K562 (cell line): ENCODE measurements around the gene ATP2A1. TPM values are rescaled to one million over a fixed set of nuclear protein-coding genes. Genes with fewer than 3 reads are reported as not detected.

ENCODE experiments used
- ATAC-seq: fragments of 200-7000 bp; cut with Tn5 transposase; 3 replicates; pipeline ENCODE4 v1.9.1; 2020; ENCODE audit warnings: moderate library complexity
- BruUV-seq: library from RNA; stranded (reverse); fragments of 400-500 nt; replicated peaks from 2 replicates; lab custom pipeline; 2021; lab: Mats Ljungman, UMichigan
- CTCF ChIA-PET: fragments of 300-600 bp; formaldehyde crosslinking; extraction: SDS; loops from one replicate; lab custom pipeline; 2021; ENCODE audit warnings: low intra/inter-chr PET ratio; lab: Yijun Ruan, JAX
- POLR2A ChIA-PET: fragments of 300-600, 350-650 bp; sonication (Branson Sonifier 250); formaldehyde crosslinking; extraction: SDS; loops from one replicate; lab custom pipeline; 2021; ENCODE audit warnings: antibody characterized with exemption, inconsistent platforms; lab: Yijun Ruan, JAX
- DNase-seq, 4 experiments: peaks; one replicate each; pipeline versions ENCODE4 v3.0.0 to v3.0.0-alpha.2; 2011 to 2018; ENCODE audit warnings: low spot score in 3 of 4, mixed read lengths in 3 of 4; ENCODE audit errors: extremely low read depth in 1 of 4
- FAIRE-seq: peaks from 2 replicates; lab custom pipeline; 2011; peaks lifted over from hg19 to GRCh38; lab: Jason Lieb, UNC
- H2AFZ ChIP-seq: 2 replicates; pipeline ENCODE4 v1.6.0; 2011; ENCODE audit warnings: low read depth, low read length, control low read depth, inconsistent platforms
- H3K27ac ChIP-seq: fragments of 200-600 bp; 3 replicates; pipeline ENCODE4 v1.8.0; 2011; ENCODE audit warnings: low read depth, mild to moderate bottlenecking, control low read depth, inconsistent platforms, low read length, moderate library complexity, mixed read lengths; ENCODE audit errors: extremely low read depth
- H3K27me3 ChIP-seq, 2 experiments: fragments of 300-600 bp in 1 of 2; 2 replicates in 1 of 2; 3 replicates in 1 of 2; pipeline versions ENCODE4 v1.6.0 to v1.8.0; 2011; ENCODE audit warnings: inconsistent platforms in 2 of 2, low read length in 2 of 2, mild to moderate bottlenecking in 1 of 2, mixed read lengths in 1 of 2, moderate library complexity in 1 of 2; ENCODE audit not compliant: control insufficient read depth in 2 of 2, insufficient read depth in 2 of 2
- H3K36me3 ChIP-seq: fragments of 300-600 bp; 3 replicates; pipeline ENCODE4 v1.8.0; 2011; ENCODE audit warnings: mild to moderate bottlenecking, low read length, inconsistent platforms; ENCODE audit not compliant: control insufficient read depth, insufficient read depth
- H3K4me1 ChIP-seq, 2 experiments: fragments of 200-600 bp in 1 of 2; replicated peaks in 1 of 2; 2 replicates in 1 of 2; 3 replicates in 1 of 2; pipeline versions ENCODE4 v1.5.1 to v1.8.0; 2011; ENCODE audit warnings: inconsistent platforms in 2 of 2, low read length in 2 of 2, mild to moderate bottlenecking in 1 of 2, mixed read lengths in 1 of 2, moderate library complexity in 1 of 2; ENCODE audit not compliant: control insufficient read depth in 2 of 2, insufficient read depth in 2 of 2
- H3K4me2 ChIP-seq: 2 replicates; pipeline ENCODE4 v1.6.1; 2011; ENCODE audit warnings: low read length, control low read depth, inconsistent platforms, mixed read lengths; ENCODE audit not compliant: insufficient read depth
- H3K4me3 ChIP-seq: fragments of 200-600 bp; sonication (generic), shearing (Covaris generic); 2 replicates; pipeline ENCODE4 v1.5.1; 2016; ENCODE audit warnings: control low read depth, inconsistent platforms
- H3K79me2 ChIP-seq: fragments of 200-600 bp; 3 replicates; pipeline ENCODE4 v1.8.0; 2011; ENCODE audit warnings: low read length, inconsistent platforms; ENCODE audit not compliant: control insufficient read depth, insufficient read depth
- H3K9ac ChIP-seq, 2 experiments: 2 replicates each; pipeline versions ENCODE4 v1.6.0 to v1.6.1; 2011; ENCODE audit warnings: low read depth in 2 of 2, low read length in 2 of 2, control low read depth in 1 of 2, inconsistent platforms in 1 of 2, mild to moderate bottlenecking in 1 of 2, mixed read lengths in 1 of 2; ENCODE audit not compliant: insufficient read depth in 1 of 2
- H3K9me1 ChIP-seq: one replicate; pipeline ENCODE4 v1.6.0; 2011; ENCODE audit warnings: inconsistent platforms, mild to moderate bottlenecking, low read length, moderate library complexity; ENCODE audit not compliant: control insufficient read depth, insufficient read depth
- H3K9me3 ChIP-seq: replicated peaks from 2 replicates; pipeline ENCODE4 v1.5.1; 2011; ENCODE audit warnings: low read depth, low read length, inconsistent platforms; ENCODE audit not compliant: control insufficient read depth, insufficient read depth
- H4K20me1 ChIP-seq: replicated peaks from 2 replicates; pipeline ENCODE4 v1.6.1; 2011; ENCODE audit warnings: low read length, inconsistent platforms, mixed read lengths; ENCODE audit not compliant: control insufficient read depth, insufficient read depth
- BCOR ChIP-seq: fragments of 450-650 bp; IDR thresholded peaks from 2 replicates; pipeline ENCODE4 v1.6.1; 2016
- CC2D1A ChIP-seq: fragments of 450-650 bp; IDR thresholded peaks from 2 replicates; pipeline ENCODE4 v1.6.1; 2017; ENCODE audit warnings: mild to moderate bottlenecking
- CEBPB ChIP-seq: fragments of 450-650 bp; IDR thresholded peaks from 2 replicates; pipeline ENCODE4 v1.6.1; 2016; ENCODE audit warnings: missing genetic modification characterization, missing compliant biosample characterization
- HNRNPUL1 ChIP-seq: fragments of 200-400 bp; formaldehyde crosslinking; IDR thresholded peaks from 2 replicates; pipeline ENCODE4 v1.6.1; 2017; ENCODE audit warnings: low read length
- ILK ChIP-seq: fragments of 450-650 bp; IDR thresholded peaks from 2 replicates; pipeline ENCODE4 v1.6.1; 2016; ENCODE audit warnings: missing genetic modification characterization, low read depth, mild to moderate bottlenecking, missing compliant biosample characterization, moderate library complexity, borderline replicate concordance
- NELFE ChIP-seq: IDR thresholded peaks from 2 replicates; pipeline ENCODE4 v1.6.1; 2011; ENCODE audit warnings: mild to moderate bottlenecking; ENCODE audit not compliant: insufficient read depth, insufficient read length
- POLR2AphosphoS2 ChIP-seq: IDR thresholded peaks from 2 replicates; pipeline ENCODE4 v1.6.1; 2012; ENCODE audit warnings: low read length, improper control_type of control experiment
- POLR2AphosphoS5 ChIP-seq: IDR thresholded peaks from 2 replicates; pipeline ENCODE4 v1.6.1; 2011; ENCODE audit warnings: mild to moderate bottlenecking, low read depth, low read length, moderate library complexity; ENCODE audit not compliant: control insufficient read depth, insufficient read depth
- POLR2H ChIP-seq: IDR thresholded peaks from 2 replicates; pipeline ENCODE4 v1.6.1; 2016; ENCODE audit warnings: missing genetic modification characterization, low read depth, mild to moderate bottlenecking, control low read depth, missing compliant biosample characterization, moderate library complexity
- RBFOX2 ChIP-seq: fragments of 200-400 bp; formaldehyde crosslinking; IDR thresholded peaks from 2 replicates; pipeline ENCODE4 v1.6.1; 2017; ENCODE audit warnings: low read depth, mild to moderate bottlenecking, low read length, moderate library complexity
- SETDB1 ChIP-seq: IDR thresholded peaks from one replicate; pipeline ENCODE4 v1.6.1; 2012; ENCODE audit warnings: low read length, control low read depth, inconsistent platforms
- TAF15 ChIP-seq: fragments of 200-400 bp; formaldehyde crosslinking; IDR thresholded peaks from 2 replicates; pipeline ENCODE4 v1.6.1; 2017; ENCODE audit warnings: mild to moderate bottlenecking, low read depth, low read length, moderate library complexity
- TCFL5 ChIP-seq: fragments of 250-450 bp; sonication (Bioruptor Pico); conservative IDR thresholded peaks from 2 replicates; pipeline ENCODE4 v1.6.1; 2021; ENCODE audit warnings: mild to moderate bottlenecking, moderate library complexity, matching md5 sums
- ZNF175 ChIP-seq: fragments of 200-800 bp; sonication (Bioruptor generic); IDR thresholded peaks from 2 replicates; pipeline ENCODE4 v1.6.1; 2016; ENCODE audit warnings: low read depth, mild to moderate bottlenecking, missing genetic modification characterization, missing compliant biosample characterization
- ZNF785 ChIP-seq: fragments of 250-450 bp; sonication (Bioruptor Pico); IDR thresholded peaks from 2 replicates; pipeline ENCODE4 v1.4.0; 2020; ENCODE audit warnings: mild to moderate bottlenecking
- WGBS: fragments of 100-300 bp; shearing (Covaris generic); methylation state at CpG from one replicate; pipeline ENCODE4 v1.1.6; 2016; ENCODE audit warnings: low coverage, mixed read lengths; ENCODE audit not compliant: insufficient coverage; ENCODE audit errors: missing lambda C conversion rate; 5-methylcytosine and 5-hydroxymethylcytosine counted together
- in situ Hi-C: fragments of 300-500 bp; cut with MboI; formaldehyde crosslinking; loops from 4 replicates; pipeline ENCODE4 v1.15.0; 2018; ENCODE audit warnings: inconsistent platforms, mixed read lengths
- intact Hi-C: fragments of 100-400 bp; cut with micrococcal nuclease; formaldehyde crosslinking; loops from 2 replicates; pipeline ENCODE4 v1.14.2; 2022
- polyA plus RNA-seq, 8 experiments: library from polyadenylated mRNA; depleted of rRNA in 4 of 8; stranded (reverse) in 5 of 8; unstranded in 3 of 8; fragments of >200 nt; fragmentation: Nextera tagmentation in 2 of 8; fragmentation: Illumina TruSeq in 1 of 8; extraction: Ambion mirVana in 2 of 8; extraction: Trizol in 1 of 8; gene quantifications; 2 replicates each; pipeline versions ENCODE4 v1.2.1 to v1.2.3, GENCODE V29; 2011 to 2014; ENCODE audit warnings: inconsistent platforms in 1 of 8, missing spikeins in 1 of 8
- total RNA-seq, 7 experiments: library from RNA; depleted of rRNA in 6 of 7; stranded (reverse); fragments of >200 nt in 6 of 7; fragmentation: Illumina TruSeq in 2 of 7; extraction: Trizol in 2 of 7; gene quantifications; 2 replicates each; pipeline versions ENCODE4 v1.2.1 to v1.2.3, GENCODE V29; 2011 to 2021; ENCODE audit warnings: low replicate concordance in 1 of 7
- TF ChIP-seq, protein P1 (sequence below): fragments of 450-650 bp; conservative IDR thresholded peaks from 2 replicates; pipeline ENCODE4 v1.6.1; 2016; ENCODE audit warnings: missing genetic modification characterization, low read depth, mild to moderate bottlenecking, control low read depth, missing compliant biosample characterization
- TF ChIP-seq, protein P2 (sequence below): fragments of 250-450 bp; sonication (Bioruptor Pico); IDR thresholded peaks from 2 replicates; pipeline ENCODE4 v1.5.0; 2021
- TF ChIP-seq, protein P3 (sequence below), 3 experiments: fragments of 200-800 bp in 1 of 3; sonication (Bioruptor generic) in 1 of 3; sonication (generic) in 1 of 3; formaldehyde crosslinking in 1 of 3; IDR thresholded peaks; 2 replicates each; pipeline versions ENCODE4 v1.6.1 to v1.8.0; 2016 to 2022; ENCODE audit warnings: mild to moderate bottlenecking in 2 of 3, missing compliant biosample characterization in 2 of 3, missing genetic modification characterization in 2 of 3, missing genetic modification reagents in 1 of 3
- TF ChIP-seq, protein P4 (sequence below): IDR thresholded peaks from 2 replicates; pipeline ENCODE4 v1.6.1; 2011; ENCODE audit not compliant: insufficient read length; ENCODE audit errors: extremely low read depth

ATP2A1 gene
- total and polyA plus RNA-seq, 9 of the 15 experiments (the other 6 are each of a cell fraction or from before 2014, with no cell fraction given): 0.25 to 2.6 (median 0.65) TPM

DNA sequence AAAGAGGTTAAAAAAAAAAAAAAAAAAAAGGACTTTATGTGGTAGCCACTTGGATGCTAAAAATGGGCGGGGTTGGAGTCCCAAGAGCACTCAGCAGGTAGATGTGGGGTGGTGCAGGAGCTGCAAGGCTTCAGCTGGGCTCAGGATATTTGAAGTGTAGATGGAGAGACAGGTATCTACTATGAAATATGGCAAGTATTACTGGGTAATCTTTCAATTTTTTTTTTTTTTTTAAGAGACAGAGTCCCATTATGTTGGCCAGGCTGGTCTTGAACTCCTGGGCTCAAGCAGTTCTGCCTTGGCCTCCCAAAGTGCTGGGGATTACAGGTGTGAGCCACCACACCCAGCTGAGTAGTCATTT, 39.8 kb upstream of the ATP2A1 start:
- in situ Hi-C loops (no loop called here), intact Hi-C loops (no loop called here)
- ChIA-PET CTCF (no interaction called here), POLR2A (interaction anchor here (0.5 to 5.9 kb wide), 8 partner anchors 7 to 117 kb away, joined by 3 to 72 read pairs (median 5); partner anchors contain the start of genes SH2B1 and TUFM)
- Histone ChIP-seq H3K9me3 (no peaks in the 10 kb centered on the region), H3K9ac (no peak overlapping the region), H3K9me1 (no peaks in the 10 kb centered on the region), H3K4me2 (no peak overlapping the region), H2AFZ (no peak overlapping the region), H3K27ac (no peak overlapping the region), H4K20me1 (peaks cover 9% of the 10 kb centered on the region; the same call in 1 of the 2 replicates), H3K27me3 (no peaks in the 10 kb centered on the region), H3K36me3 (peaks cover 71% of the 10 kb centered on the region), H3K4me1 (peaks cover 0 to 20% of the 10 kb centered on the region in 2 experiments; a peak in 2 of 5 replicates), H3K79me2 (no peaks in the 10 kb centered on the region), H3K4me3 (no peak overlapping the region)
- WGBS: no CpG with 5 or more reads among the region's 1 CpG
- ATAC-seq (peak; percentile 18), FAIRE-seq (peak; percentile 40), DNase-seq (no peak)
- no TSS peak for BruUV-seq
- TF ChIP-seq, protein P1, sequence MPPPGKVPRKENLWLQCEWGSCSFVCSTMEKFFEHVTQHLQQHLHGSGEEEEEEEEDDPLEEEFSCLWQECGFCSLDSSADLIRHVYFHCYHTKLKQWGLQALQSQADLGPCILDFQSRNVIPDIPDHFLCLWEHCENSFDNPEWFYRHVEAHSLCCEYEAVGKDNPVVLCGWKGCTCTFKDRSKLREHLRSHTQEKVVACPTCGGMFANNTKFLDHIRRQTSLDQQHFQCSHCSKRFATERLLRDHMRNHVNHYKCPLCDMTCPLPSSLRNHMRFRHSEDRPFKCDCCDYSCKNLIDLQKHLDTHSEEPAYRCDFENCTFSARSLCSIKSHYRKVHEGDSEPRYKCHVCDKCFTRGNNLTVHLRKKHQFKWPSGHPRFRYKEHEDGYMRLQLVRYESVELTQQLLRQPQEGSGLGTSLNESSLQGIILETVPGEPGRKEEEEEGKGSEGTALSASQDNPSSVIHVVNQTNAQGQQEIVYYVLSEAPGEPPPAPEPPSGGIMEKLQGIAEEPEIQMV (tag): no peak
- TF ChIP-seq ZNF175 (CRISPR knock-in tag) (no peak), CC2D1A (no peak), HNRNPUL1 (no peak), ILK (tag) (no peak), POLR2AphosphoS2 (0 out of 2 replicates have a peak, but pooled peaks have one; percentile 1), BCOR (no peak), RBFOX2 (peak; percentile 43; the same call in 1 of the 2 replicates), POLR2AphosphoS5 (0 out of 2 replicates have a peak, but pooled peaks have one; percentile 8), CEBPB (tag) (no peak), POLR2H (tag) (peak; percentile 61; the same call in 1 of the 2 replicates), SETDB1 (no peak), NELFE (no peak), ZNF785 (no peak), TAF15 (no peak), TCFL5 (CRISPR knock-in tag) (no peak)
- TF ChIP-seq, protein P2, sequence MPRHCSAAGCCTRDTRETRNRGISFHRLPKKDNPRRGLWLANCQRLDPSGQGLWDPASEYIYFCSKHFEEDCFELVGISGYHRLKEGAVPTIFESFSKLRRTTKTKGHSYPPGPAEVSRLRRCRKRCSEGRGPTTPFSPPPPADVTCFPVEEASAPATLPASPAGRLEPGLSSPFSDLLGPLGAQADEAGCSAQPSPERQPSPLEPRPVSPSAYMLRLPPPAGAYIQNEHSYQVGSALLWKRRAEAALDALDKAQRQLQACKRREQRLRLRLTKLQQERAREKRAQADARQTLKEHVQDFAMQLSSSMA (CRISPR knock-in tag): no peak
- TF ChIP-seq, protein P3, sequence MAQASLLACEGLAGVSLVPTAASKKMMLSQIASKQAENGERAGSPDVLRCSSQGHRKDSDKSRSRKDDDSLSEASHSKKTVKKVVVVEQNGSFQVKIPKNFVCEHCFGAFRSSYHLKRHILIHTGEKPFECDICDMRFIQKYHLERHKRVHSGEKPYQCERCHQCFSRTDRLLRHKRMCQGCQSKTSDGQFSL (CRISPR knock-in tag; IDR thresholded peaks at IDR 0.05): no peak
- TF ChIP-seq, protein P3 (tag; IDR thresholded peaks at IDR 0.05): no peak
- TF ChIP-seq, protein P4, sequence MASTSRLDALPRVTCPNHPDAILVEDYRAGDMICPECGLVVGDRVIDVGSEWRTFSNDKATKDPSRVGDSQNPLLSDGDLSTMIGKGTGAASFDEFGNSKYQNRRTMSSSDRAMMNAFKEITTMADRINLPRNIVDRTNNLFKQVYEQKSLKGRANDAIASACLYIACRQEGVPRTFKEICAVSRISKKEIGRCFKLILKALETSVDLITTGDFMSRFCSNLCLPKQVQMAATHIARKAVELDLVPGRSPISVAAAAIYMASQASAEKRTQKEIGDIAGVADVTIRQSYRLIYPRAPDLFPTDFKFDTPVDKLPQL: no peak
